Esophagus muscularis mucosa (tissue), 4 donors: Measurements from ENCODE around the gene PPP1R16B. TPM values are rescaled to one million over a fixed set of nuclear protein-coding genes. Genes with fewer than 3 reads are reported as not detected.

Source experiments
- DNase-seq: peaks from one replicate; pipeline ENCODE4 v3.0.0-alpha.2; 2017; ENCODE audit errors: extremely low spot score
- H3K27ac ChIP-seq, 4 donors: fragments of 200-600 bp; sonication (generic); replicated peaks in 1 of 4; 1 replicate in 3 of 4; 2 replicates in 1 of 4; pipeline ENCODE4 v1.5.1; 2016 to 2019; ENCODE audit warnings: mild to moderate bottlenecking in 1 of 4
- H3K27me3 ChIP-seq, 4 donors: fragments of 200-600 bp; sonication (generic); one replicate each; pipeline versions ENCODE4 v1.5.1 to v1.6.0; 2016 to 2019
- H3K36me3 ChIP-seq, 4 donors: fragments of 200-600 bp; sonication (generic); one replicate each; pipeline ENCODE4 v1.5.1; 2016 to 2019
- H3K4me1 ChIP-seq, 4 donors: fragments of 200-600 bp; sonication (generic); one replicate each; pipeline ENCODE4 v1.5.1; 2016 to 2019
- H3K4me3 ChIP-seq, 4 donors: fragments of 200-600 bp; sonication (generic); 1 replicate in 2 of 4; 2 replicates in 2 of 4; pipeline ENCODE4 v1.5.1; 2016 to 2019; ENCODE audit warnings: mild to moderate bottlenecking in 4 of 4, moderate library complexity in 1 of 4
- H3K9me3 ChIP-seq, 4 donors: fragments of 200-600 bp; sonication (generic); 1 replicate in 3 of 4; 2 replicates in 1 of 4; pipeline ENCODE4 v1.5.1; 2016 to 2019
- CTCF ChIP-seq, 3 experiments: fragments of 200-600 bp in 2 of 3; fragments of 450-650 bp in 1 of 3; sonication (generic) in 2 of 3; IDR thresholded peaks; one replicate each; pipeline ENCODE4 v1.5.1; 2017 to 2019; ENCODE audit warnings: antibody characterized with exemption in 3 of 3, mild to moderate bottlenecking in 2 of 3, moderate library complexity in 1 of 3
- EP300 ChIP-seq: sonication (generic); formaldehyde crosslinking; IDR thresholded peaks from one replicate; pipeline ENCODE4 v1.6.1; 2017; ENCODE audit warnings: antibody characterized with exemption
- POLR2A ChIP-seq: fragments of 450-650 bp; IDR thresholded peaks from one replicate; pipeline ENCODE4 v1.6.1; 2017; ENCODE audit warnings: antibody characterized with exemption, moderate library complexity, mild to moderate bottlenecking, low read depth
- POLR2AphosphoS5 ChIP-seq, 2 donors: sonication (generic); formaldehyde crosslinking; IDR thresholded peaks; one replicate each; pipeline ENCODE4 v1.6.1; 2017; ENCODE audit warnings: antibody characterized with exemption in 2 of 2
- WGBS: methylation state at CpG from one replicate; pipeline ENCODE4 v1.1.5; 2018; 5-methylcytosine and 5-hydroxymethylcytosine counted together
- intact Hi-C: fragments of 100-400 bp; cut with DNase I; formaldehyde crosslinking; loops from one replicate; pipeline ENCODE4 v1.15.1; 2023
- total RNA-seq, 4 donors: library from RNA; depleted of rRNA; stranded (reverse); fragments of >200 nt; gene quantifications; one replicate each; pipeline versions ENCODE4 v1.1.0 to v1.2.1, GENCODE V29; 2016

The PPP1R16B gene
- total RNA-seq, 4 donors from 2014 or later: 3.7 to 12.1 (median 6.8) TPM

GRCh38 chr20:38870733-38871559 is 65.4 kb downstream of the PPP1R16B start:
- Histone ChIP-seq H3K4me1 (peaks cover 5 to 26% (median 14%) of the 10 kb centered on the region in 4 donors), H3K9me3 (peaks cover 0 to 5% (median 0%) of the 10 kb centered on the region in 4 donors), H3K36me3 (no peaks in the 10 kb centered on the region), H3K27me3 (peaks cover 0 to 52% (median 0%) of the 10 kb centered on the region in 4 donors), H3K27ac (no peak overlapping the region), H3K4me3 (no peak overlapping the region)
- 66% methylated on average over 12 of the region's 12 CpGs for WGBS
- intact Hi-C loops: no loop called here
- DNase-seq: no peak
- TF ChIP-seq POLR2AphosphoS5 (IDR thresholded peaks at IDR 0.05) (peak in 1 of 2 donors; percentile 18), CTCF (IDR thresholded peaks at IDR 0.05) (no peak), EP300 (no peak)

- 42% methylated on average over 3 of the region's 3 CpGs for WGBS
- H3K27ac ChIP-seq: no peak overlapping the region
- no peak overlapping the region for H3K4me3 ChIP-seq
- TF ChIP-seq CTCF (IDR thresholded peaks at IDR 0.05) (no peak), POLR2A (no peak)
- DNase-seq: no peak
- peaks cover 5 to 29% (median 16%) of the 10 kb centered on the region in 4 donors for H3K4me1 ChIP-seq
- H3K9me3 ChIP-seq: peaks cover 0 to 5% (median 0%) of the 10 kb centered on the region in 4 donors
- peaks cover 0 to 56% (median 0%) of the 10 kb centered on the region in 4 donors for H3K27me3 ChIP-seq
- H3K36me3 ChIP-seq: no peaks in the 10 kb centered on the region
- intact Hi-C loops: no loop called here
Measured at GRCh38 chr20:38871560-38871953, 66.1 kb downstream of the PPP1R16B start.

- Histone ChIP-seq H3K27ac (no peak overlapping the region), H3K9me3 (peaks cover 0 to 5% (median 0%) of the 10 kb centered on the region in 4 donors), H3K4me1 (peaks cover 5 to 34% (median 16%) of the 10 kb centered on the region in 4 donors), H3K36me3 (no peaks in the 10 kb centered on the region), H3K27me3 (peaks cover 0 to 58% (median 0%) of the 10 kb centered on the region in 4 donors), H3K4me3 (no peak overlapping the region)
- no peak for DNase-seq
- TF ChIP-seq CTCF (IDR thresholded peaks at IDR 0.05) (no peak), POLR2A (no peak), EP300 (no peak), POLR2AphosphoS5 (IDR thresholded peaks at IDR 0.05) (no peak)
- WGBS: 79% methylated on average over 7 of the region's 7 CpGs
- intact Hi-C loops: no loop called here
Measured at GRCh38 chr20:38872036-38872435, 66.5 kb downstream of the PPP1R16B start.

- Histone ChIP-seq H3K4me1 (peaks cover 5 to 34% (median 16%) of the 10 kb centered on the region in 4 donors), H3K36me3 (no peaks in the 10 kb centered on the region), H3K27me3 (peaks cover 0 to 63% (median 0%) of the 10 kb centered on the region in 4 donors), H3K27ac (no peak overlapping the region), H3K4me3 (no peak overlapping the region), H3K9me3 (peaks cover 0 to 5% (median 0%) of the 10 kb centered on the region in 4 donors)
- no peak for DNase-seq
- TF ChIP-seq EP300 (no peak), POLR2AphosphoS5 (IDR thresholded peaks at IDR 0.05) (no peak), CTCF (IDR thresholded peaks at IDR 0.05) (no peak), POLR2A (no peak)
- 88% methylated on average over 14 of the region's 15 CpGs for WGBS
- intact Hi-C loops: no loop called here
Measured at GRCh38 chr20:38872491-38873049, 67.1 kb downstream of the PPP1R16B start.
